ENCODE results near the gene FFAR4.

The FFAR4 gene

GRCh38 chr10:93601146-93601773 lies 34.8 kb downstream of the FFAR4 start, which contains the start of gene RBP4:
Gene RBP4, minus strand, starts transcription at chr10:93601235. Its CDS starts 207 bp downstream, at chr10:93601028.
- no peak for DNase-seq

GRCh38 chr10:93601774-93602162 lies 35.3 kb downstream of the FFAR4 start:
- DNase-seq, result no peak

GRCh38 chr10:93603023-93603422 lies 36.6 kb downstream of the FFAR4 start:
- DNase-seq, result no peak

GRCh38 chr10:93604146-93604545 lies 37.7 kb downstream of the FFAR4 start:
- DNase-seq, result no peak

- DNase-seq, result no peak
These were observed 42.0 kb downstream of the FFAR4 start for GRCh38 chr10:93608421-93608820.

GRCh38 chr10:93612311-93612710 lies 45.8 kb downstream of the FFAR4 start, which contains the start of gene PDE6C:
Gene PDE6C, plus strand, starts transcription at chr10:93612537. Its CDS starts 189 bp downstream, at chr10:93612726.
- no peak for DNase-seq

GRCh38 chr10:93613126-93613525 lies 46.7 kb downstream of the FFAR4 start:
- no peak for DNase-seq

GRCh38 chr10:93614101-93614825 lies 47.8 kb downstream of the FFAR4 start:
- DNase-seq, result no peak

GRCh38 chr10:93615576-93616235 lies 49.2 kb downstream of the FFAR4 start:
- DNase-seq, result no peak

- DNase-seq, result no peak
These were observed 54.5 kb downstream of the FFAR4 start for GRCh38 chr10:93620925-93621324.

- no peak for DNase-seq
These were observed 56.5 kb downstream of the FFAR4 start for GRCh38 chr10:93622942-93623341.

- DNase-seq, result no peak
These were observed 62.4 kb downstream of the FFAR4 start for GRCh38 chr10:93628858-93629257.

- no peak for DNase-seq
These were observed 63.3 kb downstream of the FFAR4 start for GRCh38 chr10:93629647-93630305.

GRCh38 chr10:93630625-93631557 lies 64.4 kb downstream of the FFAR4 start:
- DNase-seq, result no peak

Measured in NCI-H774 (cell line).